ACC112 (cell line): ENCODE data around the gene MDGA2.

Experiments
- H2AFZ ChIP-seq: fragments of 200-600 bp; sonication (generic); one replicate; pipeline ENCODE4 v1.6.0; 2017; ENCODE audit warnings: antibody characterized with exemption, low read length; ENCODE audit not compliant: unreplicated experiment
- H3K27ac ChIP-seq: fragments of 200-600 bp; sonication (generic); 2 replicates; pipeline ENCODE4 v1.5.1; 2014; ENCODE audit warnings: low read depth, mild to moderate bottlenecking, antibody characterized with exemption, low read length, moderate library complexity
- H3K27me3 ChIP-seq: fragments of 200-600 bp; sonication (generic); 2 replicates; pipeline ENCODE4 v1.6.1; 2014; ENCODE audit warnings: mild to moderate bottlenecking, antibody characterized with exemption, low read length, moderate library complexity, mixed read lengths; ENCODE audit not compliant: insufficient read depth
- H3K36me3 ChIP-seq: fragments of 200-600 bp; sonication (generic); 2 replicates; pipeline ENCODE4 v1.6.1; 2016; ENCODE audit warnings: mild to moderate bottlenecking, antibody characterized with exemption, low read length, moderate library complexity, mixed read lengths; ENCODE audit not compliant: insufficient read depth
- H3K4me1 ChIP-seq: fragments of 200-600 bp; sonication (generic); one replicate; pipeline ENCODE4 v1.6.1; 2016; ENCODE audit warnings: low read length, mixed read lengths; ENCODE audit not compliant: insufficient read depth, unreplicated experiment, control insufficient read depth
- H3K4me3 ChIP-seq: fragments of 200-600 bp; sonication (generic); 2 replicates; pipeline ENCODE4 v1.5.1; 2014; ENCODE audit warnings: mild to moderate bottlenecking, low read depth, low read length
- H3K79me2 ChIP-seq: fragments of 200-600 bp; sonication (generic); one replicate; pipeline ENCODE4 v1.6.0; 2016; ENCODE audit warnings: low read length; ENCODE audit not compliant: control insufficient read depth, unreplicated experiment, insufficient read depth

MDGA2 gene

GRCh38 chr14:47675466-47676314 lies at the start of gene MDGA2:
Gene MDGA2 (minus strand): TSS chr14:47675605.
- Histone ChIP-seq H3K36me3 (no peaks in the 10 kb centered on the region), H3K4me1 (no peaks in the 10 kb centered on the region), H2AFZ (no peak within 1 kb of the TSS), H3K27ac (no peak within 1 kb of the TSS), H3K79me2 (no peaks in the 10 kb centered on the region), H3K4me3 (no peak within 1 kb of the TSS), H3K27me3 (peaks cover 54% of the 10 kb centered on the region)

- no peaks in the 10 kb centered on the region for H3K27me3 ChIP-seq
- no peak overlapping the region for H2AFZ ChIP-seq
- no peak overlapping the region for H3K27ac ChIP-seq
- no peaks in the 10 kb centered on the region for H3K4me1 ChIP-seq
- H3K79me2 ChIP-seq: no peaks in the 10 kb centered on the region
- H3K36me3 ChIP-seq: no peaks in the 10 kb centered on the region
- no peak overlapping the region for H3K4me3 ChIP-seq
Observed at GRCh38 chr14:47722929-47723693, 47.7 kb upstream of the MDGA2 start.

DNA sequence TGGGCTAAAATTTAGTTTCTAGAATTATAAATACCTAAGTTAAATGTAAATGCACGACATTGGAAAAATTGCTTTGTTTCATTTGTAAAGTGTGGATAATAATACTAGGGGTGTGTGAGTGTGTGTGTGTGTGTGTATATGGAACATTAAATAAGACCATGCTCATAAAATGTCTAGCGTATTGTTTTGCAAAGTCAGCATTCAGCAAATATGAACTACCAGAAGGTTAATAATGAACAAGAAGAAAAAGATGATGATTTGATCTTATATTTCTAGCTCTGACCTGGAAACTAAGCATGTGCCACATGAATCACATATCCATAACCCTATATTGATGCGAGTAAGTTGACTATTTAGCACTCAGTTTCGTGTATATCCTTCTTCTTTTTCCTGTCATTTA lies 44.9 kb upstream of the MDGA2 start:
- H3K79me2 ChIP-seq: no peaks in the 10 kb centered on the region
- no peaks in the 10 kb centered on the region for H3K27me3 ChIP-seq
- no peak overlapping the region for H3K4me3 ChIP-seq
- no peaks in the 10 kb centered on the region for H3K36me3 ChIP-seq
- H3K4me1 ChIP-seq: no peaks in the 10 kb centered on the region
- no peak overlapping the region for H3K27ac ChIP-seq
- H2AFZ ChIP-seq: no peak overlapping the region

DNA sequence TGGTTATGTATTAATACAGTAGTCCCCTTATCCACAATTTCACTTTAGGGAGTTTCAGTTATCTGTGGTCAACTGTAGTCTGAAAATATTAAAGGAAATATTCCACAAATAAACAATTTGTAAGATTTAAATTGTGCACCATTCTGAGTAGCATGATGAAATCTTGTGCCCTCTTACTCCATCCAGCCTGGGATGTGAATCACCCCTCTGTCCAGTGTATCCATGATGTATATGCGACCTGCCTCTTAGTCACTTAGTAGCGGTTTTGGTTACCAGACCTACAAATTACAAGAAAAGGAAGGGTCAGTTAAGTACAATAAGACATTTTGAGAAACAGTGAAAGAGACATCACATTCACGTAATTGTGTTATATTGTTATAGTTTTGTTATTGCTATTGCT lies 39.9 kb upstream of the MDGA2 start:
- no peaks in the 10 kb centered on the region for H3K36me3 ChIP-seq

GRCh38 chr14:47710581-47710980 lies 35.2 kb upstream of the MDGA2 start:
- no peaks in the 10 kb centered on the region for H3K27me3 ChIP-seq
- no peak overlapping the region for H3K27ac ChIP-seq
- H3K79me2 ChIP-seq: no peaks in the 10 kb centered on the region
- H3K4me1 ChIP-seq: no peaks in the 10 kb centered on the region
- H2AFZ ChIP-seq: no peak overlapping the region
- H3K4me3 ChIP-seq: no peak overlapping the region
- H3K36me3 ChIP-seq: no peaks in the 10 kb centered on the region

More for the DNA sequence above, 39.9 kb upstream of the MDGA2 start:
- no peaks in the 10 kb centered on the region for H3K27me3 ChIP-seq
- H3K4me1 ChIP-seq: no peaks in the 10 kb centered on the region
- H2AFZ ChIP-seq: no peak overlapping the region
- no peak overlapping the region for H3K4me3 ChIP-seq
- no peak overlapping the region for H3K27ac ChIP-seq
- H3K79me2 ChIP-seq: no peaks in the 10 kb centered on the region

- H3K27ac ChIP-seq: no peak overlapping the region
- no peaks in the 10 kb centered on the region for H3K4me1 ChIP-seq
- H3K27me3 ChIP-seq: no peaks in the 10 kb centered on the region
- H2AFZ ChIP-seq: no peak overlapping the region
- H3K4me3 ChIP-seq: no peak overlapping the region
- no peaks in the 10 kb centered on the region for H3K79me2 ChIP-seq
- no peaks in the 10 kb centered on the region for H3K36me3 ChIP-seq
Observed at GRCh38 chr14:47705683-47706082, 30.3 kb upstream of the MDGA2 start.

GRCh38 chr14:47691829-47692228 lies 16.4 kb upstream of the MDGA2 start:
- Histone ChIP-seq H2AFZ (no peak overlapping the region), H3K4me3 (no peak overlapping the region), H3K79me2 (no peaks in the 10 kb centered on the region), H3K27ac (no peak overlapping the region), H3K36me3 (no peaks in the 10 kb centered on the region), H3K4me1 (no peaks in the 10 kb centered on the region), H3K27me3 (no peaks in the 10 kb centered on the region)

- Histone ChIP-seq H3K79me2 (no peaks in the 10 kb centered on the region), H3K36me3 (no peaks in the 10 kb centered on the region), H3K27ac (no peak overlapping the region), H3K4me1 (no peaks in the 10 kb centered on the region), H3K4me3 (no peak overlapping the region), H3K27me3 (peaks cover 36% of the 10 kb centered on the region), H2AFZ (no peak overlapping the region)
Observed at GRCh38 chr14:47678993-47679392, 3.6 kb upstream of the MDGA2 start.

GRCh38 chr14:47678157-47678556 lies 2.8 kb upstream of the MDGA2 start:
- H3K4me1 ChIP-seq: no peaks in the 10 kb centered on the region
- no peaks in the 10 kb centered on the region for H3K36me3 ChIP-seq
- H3K4me3 ChIP-seq: no peak overlapping the region
- H3K27ac ChIP-seq: no peak overlapping the region
- H3K27me3 ChIP-seq: peaks cover 43% of the 10 kb centered on the region
- no peaks in the 10 kb centered on the region for H3K79me2 ChIP-seq
- H2AFZ ChIP-seq: no peak overlapping the region

- Histone ChIP-seq H3K79me2 (no peaks in the 10 kb centered on the region), H3K27me3 (peaks cover 54% of the 10 kb centered on the region), H3K27ac (no peak overlapping the region), H3K4me3 (no peak overlapping the region), H2AFZ (no peak overlapping the region), H3K36me3 (no peaks in the 10 kb centered on the region), H3K4me1 (no peaks in the 10 kb centered on the region)
Observed at GRCh38 chr14:47676315-47676617, 861 bp upstream of the MDGA2 start.
